ENCODE results near the gene KIAA0232.
A peak's percentile ranks its signal among the peaks of the same experiment; 100 is the strongest.

Gene KIAA0232, protein sequence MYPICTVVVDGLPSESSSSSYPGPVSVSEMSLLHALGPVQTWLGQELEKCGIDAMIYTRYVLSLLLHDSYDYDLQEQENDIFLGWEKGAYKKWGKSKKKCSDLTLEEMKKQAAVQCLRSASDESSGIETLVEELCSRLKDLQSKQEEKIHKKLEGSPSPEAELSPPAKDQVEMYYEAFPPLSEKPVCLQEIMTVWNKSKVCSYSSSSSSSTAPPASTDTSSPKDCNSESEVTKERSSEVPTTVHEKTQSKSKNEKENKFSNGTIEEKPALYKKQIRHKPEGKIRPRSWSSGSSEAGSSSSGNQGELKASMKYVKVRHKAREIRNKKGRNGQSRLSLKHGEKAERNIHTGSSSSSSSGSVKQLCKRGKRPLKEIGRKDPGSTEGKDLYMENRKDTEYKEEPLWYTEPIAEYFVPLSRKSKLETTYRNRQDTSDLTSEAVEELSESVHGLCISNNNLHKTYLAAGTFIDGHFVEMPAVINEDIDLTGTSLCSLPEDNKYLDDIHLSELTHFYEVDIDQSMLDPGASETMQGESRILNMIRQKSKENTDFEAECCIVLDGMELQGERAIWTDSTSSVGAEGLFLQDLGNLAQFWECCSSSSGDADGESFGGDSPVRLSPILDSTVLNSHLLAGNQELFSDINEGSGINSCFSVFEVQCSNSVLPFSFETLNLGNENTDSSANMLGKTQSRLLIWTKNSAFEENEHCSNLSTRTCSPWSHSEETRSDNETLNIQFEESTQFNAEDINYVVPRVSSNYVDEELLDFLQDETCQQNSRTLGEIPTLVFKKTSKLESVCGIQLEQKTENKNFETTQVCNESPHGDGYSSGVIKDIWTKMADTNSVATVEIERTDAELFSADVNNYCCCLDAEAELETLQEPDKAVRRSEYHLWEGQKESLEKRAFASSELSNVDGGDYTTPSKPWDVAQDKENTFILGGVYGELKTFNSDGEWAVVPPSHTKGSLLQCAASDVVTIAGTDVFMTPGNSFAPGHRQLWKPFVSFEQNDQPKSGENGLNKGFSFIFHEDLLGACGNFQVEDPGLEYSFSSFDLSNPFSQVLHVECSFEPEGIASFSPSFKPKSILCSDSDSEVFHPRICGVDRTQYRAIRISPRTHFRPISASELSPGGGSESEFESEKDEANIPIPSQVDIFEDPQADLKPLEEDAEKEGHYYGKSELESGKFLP (N-terminal part only)

GRCh38 chr4:6782147-6782845 lies at the start of gene KIAA0232:
Gene KIAA0232 (plus strand): TSS chr4:6782727. CDS start chr4:6824454, 41,727 bp downstream.
- no peak for DNase-seq (ENCODE audit: low read depth, low spot score)
- H3K27ac ChIP-seq, result peak within 1 kb of the TSS; percentile 89
- H3K9ac ChIP-seq (ENCODE audit: insufficient read length), result peak within 1 kb of the TSS; percentile 94
- no peaks in the 10 kb centered on the region; the same call in 1 of the 2 replicates for H3K36me3 ChIP-seq (ENCODE audit: insufficient read depth, low read length)
- H3K4me3 ChIP-seq, result peak within 1 kb of the TSS; percentile 83
- TF ChIP-seq EZH2 (IDR thresholded peaks at IDR 0.05) (no peak), FOXP2 (optimal IDR thresholded peaks at IDR 0.05; ENCODE audit: control extremely low read depth, extremely low read length, insufficient read depth) (no peak), POLR2AphosphoS5 (IDR thresholded peaks at IDR 0.05; ENCODE audit: borderline replicate concordance, low read depth, low read length) (no peak)
- H3K9me3 ChIP-seq (ENCODE audit: low read depth, low read length), result no peaks in the 10 kb centered on the region

- DNase-seq (ENCODE audit: low read depth, low spot score), result no peak
- Histone ChIP-seq H3K9me3 (ENCODE audit: low read depth, low read length) (no peaks in the 10 kb centered on the region), H3K27ac (no peak overlapping the region), H3K36me3 (ENCODE audit: insufficient read depth, low read length) (no peaks in the 10 kb centered on the region), H3K4me3 (no peak overlapping the region), H3K9ac (ENCODE audit: insufficient read length) (no peak overlapping the region)
- TF ChIP-seq POLR2AphosphoS5 (IDR thresholded peaks at IDR 0.05; ENCODE audit: borderline replicate concordance, low read depth, low read length) (no peak), EZH2 (IDR thresholded peaks at IDR 0.05) (no peak)
Measured at GRCh38 chr4:6733358-6734164, 49.0 kb upstream of the KIAA0232 start.

- TF ChIP-seq FOXP2 (optimal IDR thresholded peaks at IDR 0.05; ENCODE audit: control extremely low read depth, extremely low read length, insufficient read depth), result no peak
- TF ChIP-seq POLR2AphosphoS5 (IDR thresholded peaks at IDR 0.05; ENCODE audit: borderline replicate concordance, low read depth, low read length), result no peak
- no peak for TF ChIP-seq EZH2 (IDR thresholded peaks at IDR 0.05)
- Histone ChIP-seq H3K36me3 (ENCODE audit: insufficient read depth, low read length) (no peaks in the 10 kb centered on the region), H3K9ac (ENCODE audit: insufficient read length) (no peak overlapping the region), H3K4me3 (no peak overlapping the region), H3K27ac (no peak overlapping the region), H3K9me3 (ENCODE audit: low read depth, low read length) (no peaks in the 10 kb centered on the region)
- no peak for DNase-seq (ENCODE audit: low read depth, low spot score)
Measured at GRCh38 chr4:6734165-6734786, 48.3 kb upstream of the KIAA0232 start.

DNA sequence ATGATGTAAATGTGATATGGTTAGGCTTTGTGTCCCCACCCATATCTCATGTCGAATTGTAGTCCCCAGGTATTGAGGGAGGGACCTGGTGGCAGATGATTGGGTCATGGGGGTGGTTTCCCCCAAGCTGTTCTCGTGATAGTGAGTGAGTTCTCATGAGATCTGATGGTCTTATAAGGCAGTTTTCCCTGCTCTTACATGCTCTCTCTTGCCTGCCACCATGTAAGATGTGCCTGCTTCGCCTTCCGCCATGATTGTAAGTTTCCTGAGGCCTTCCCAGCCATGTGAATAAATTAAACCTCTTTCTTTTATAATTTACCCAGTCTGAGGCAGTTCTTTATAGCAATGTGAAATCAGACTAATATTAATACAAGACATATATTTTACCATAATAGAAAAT lies 42.6 kb upstream of the KIAA0232 start:
- Histone ChIP-seq H3K27ac (no peak overlapping the region), H3K9me3 (ENCODE audit: low read depth, low read length) (no peaks in the 10 kb centered on the region), H3K4me3 (no peak overlapping the region), H3K36me3 (ENCODE audit: insufficient read depth, low read length) (no peaks in the 10 kb centered on the region), H3K9ac (ENCODE audit: insufficient read length) (no peak overlapping the region)
- DNase-seq (ENCODE audit: low read depth, low spot score), result no peak
- no peak for TF ChIP-seq EZH2 (IDR thresholded peaks at IDR 0.05)
- no peak for TF ChIP-seq FOXP2 (optimal IDR thresholded peaks at IDR 0.05; ENCODE audit: control extremely low read depth, extremely low read length, insufficient read depth)
- TF ChIP-seq POLR2AphosphoS5 (IDR thresholded peaks at IDR 0.05; ENCODE audit: borderline replicate concordance, low read depth, low read length), result no peak

DNA sequence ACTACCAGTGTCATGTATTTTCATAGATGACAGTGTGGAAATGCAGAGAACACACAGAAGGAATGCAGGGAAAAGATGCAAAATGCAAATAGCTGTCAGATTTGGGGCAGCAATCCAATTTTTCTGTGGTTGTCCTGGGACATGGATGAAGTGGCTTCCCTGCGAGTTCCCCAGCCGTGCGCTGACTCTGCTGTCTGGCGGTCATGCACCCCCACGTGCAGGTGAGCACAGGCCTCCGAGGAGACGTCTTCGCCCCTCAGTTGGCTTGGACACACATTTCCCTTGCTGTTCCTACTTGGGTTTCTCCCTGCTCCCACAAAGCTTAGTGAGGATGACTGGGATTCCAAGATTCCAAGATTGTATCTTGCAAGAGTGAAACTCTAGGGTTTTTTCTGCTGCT lies 42.2 kb upstream of the KIAA0232 start:
- no peaks in the 10 kb centered on the region for H3K9me3 ChIP-seq (ENCODE audit: low read depth, low read length)
- no peak for DNase-seq (ENCODE audit: low read depth, low spot score)
- H3K27ac ChIP-seq, result no peak overlapping the region
- H3K36me3 ChIP-seq (ENCODE audit: insufficient read depth, low read length), result no peaks in the 10 kb centered on the region
- TF ChIP-seq EZH2 (IDR thresholded peaks at IDR 0.05) (no peak), POLR2AphosphoS5 (IDR thresholded peaks at IDR 0.05; ENCODE audit: borderline replicate concordance, low read depth, low read length) (no peak), FOXP2 (optimal IDR thresholded peaks at IDR 0.05; ENCODE audit: control extremely low read depth, extremely low read length, insufficient read depth) (no peak)
- no peak overlapping the region for H3K9ac ChIP-seq (ENCODE audit: insufficient read length)
- H3K4me3 ChIP-seq, result no peak overlapping the region

GRCh38 chr4:6742507-6742906 lies 40.0 kb upstream of the KIAA0232 start:
- Histone ChIP-seq H3K9ac (ENCODE audit: insufficient read length) (no peak overlapping the region), H3K4me3 (no peak overlapping the region), H3K9me3 (ENCODE audit: low read depth, low read length) (no peaks in the 10 kb centered on the region), H3K36me3 (ENCODE audit: insufficient read depth, low read length) (no peaks in the 10 kb centered on the region), H3K27ac (no peak overlapping the region)
- DNase-seq (ENCODE audit: low read depth, low spot score), result no peak
- TF ChIP-seq POLR2AphosphoS5 (IDR thresholded peaks at IDR 0.05; ENCODE audit: borderline replicate concordance, low read depth, low read length) (no peak), EZH2 (IDR thresholded peaks at IDR 0.05) (no peak), FOXP2 (optimal IDR thresholded peaks at IDR 0.05; ENCODE audit: control extremely low read depth, extremely low read length, insufficient read depth) (no peak)

- Histone ChIP-seq H3K27ac (no peak overlapping the region), H3K4me3 (no peak overlapping the region), H3K9me3 (ENCODE audit: low read depth, low read length) (no peaks in the 10 kb centered on the region), H3K36me3 (ENCODE audit: insufficient read depth, low read length) (no peaks in the 10 kb centered on the region), H3K9ac (ENCODE audit: insufficient read length) (no peak overlapping the region)
- no peak for TF ChIP-seq POLR2AphosphoS5 (IDR thresholded peaks at IDR 0.05; ENCODE audit: borderline replicate concordance, low read depth, low read length)
- no peak for TF ChIP-seq FOXP2 (optimal IDR thresholded peaks at IDR 0.05; ENCODE audit: control extremely low read depth, extremely low read length, insufficient read depth)
- no peak for TF ChIP-seq EZH2 (IDR thresholded peaks at IDR 0.05)
- DNase-seq (ENCODE audit: low read depth, low spot score), result no peak
Measured at GRCh38 chr4:6742989-6743388, 39.5 kb upstream of the KIAA0232 start.
